ENCODE data around the gene SORBS1.

The SORBS1 gene

DNA sequence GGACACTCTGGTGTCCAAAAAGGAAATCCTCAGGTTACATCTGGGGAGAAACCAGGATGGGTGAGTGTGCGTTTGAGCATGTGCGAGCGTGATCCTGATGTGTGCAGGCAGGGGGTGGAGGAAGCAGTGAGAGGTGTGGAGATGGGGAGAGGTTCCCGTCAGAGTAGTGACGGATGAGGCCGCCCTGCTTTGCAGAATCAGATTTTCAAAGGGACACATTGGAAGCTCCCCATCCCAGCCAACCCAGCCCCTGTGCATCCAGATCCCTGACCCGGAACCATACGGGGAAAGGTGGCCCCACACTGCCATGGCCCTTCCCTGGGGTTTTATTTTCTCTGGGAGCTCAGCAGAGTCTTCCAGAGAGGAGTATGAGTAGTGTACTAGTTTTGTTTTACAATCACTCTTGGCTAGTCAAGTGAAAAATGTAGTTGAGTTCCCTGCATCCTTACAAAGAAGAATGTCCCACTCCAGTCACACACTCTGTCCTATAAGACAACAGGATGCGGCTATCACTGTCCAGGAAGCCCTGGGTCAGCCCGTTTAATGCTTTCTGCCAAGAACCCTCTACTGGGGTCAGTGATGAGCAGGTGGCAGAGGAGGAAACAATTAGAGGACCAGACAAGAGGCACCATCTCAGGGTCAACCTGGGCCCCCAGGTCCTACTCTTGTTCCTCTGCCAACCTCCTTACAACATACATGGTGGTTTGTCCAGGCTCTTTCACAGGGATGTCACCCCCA is 223.6 kb downstream of the SORBS1 start:
- TF ChIP-seq, protein P1, sequence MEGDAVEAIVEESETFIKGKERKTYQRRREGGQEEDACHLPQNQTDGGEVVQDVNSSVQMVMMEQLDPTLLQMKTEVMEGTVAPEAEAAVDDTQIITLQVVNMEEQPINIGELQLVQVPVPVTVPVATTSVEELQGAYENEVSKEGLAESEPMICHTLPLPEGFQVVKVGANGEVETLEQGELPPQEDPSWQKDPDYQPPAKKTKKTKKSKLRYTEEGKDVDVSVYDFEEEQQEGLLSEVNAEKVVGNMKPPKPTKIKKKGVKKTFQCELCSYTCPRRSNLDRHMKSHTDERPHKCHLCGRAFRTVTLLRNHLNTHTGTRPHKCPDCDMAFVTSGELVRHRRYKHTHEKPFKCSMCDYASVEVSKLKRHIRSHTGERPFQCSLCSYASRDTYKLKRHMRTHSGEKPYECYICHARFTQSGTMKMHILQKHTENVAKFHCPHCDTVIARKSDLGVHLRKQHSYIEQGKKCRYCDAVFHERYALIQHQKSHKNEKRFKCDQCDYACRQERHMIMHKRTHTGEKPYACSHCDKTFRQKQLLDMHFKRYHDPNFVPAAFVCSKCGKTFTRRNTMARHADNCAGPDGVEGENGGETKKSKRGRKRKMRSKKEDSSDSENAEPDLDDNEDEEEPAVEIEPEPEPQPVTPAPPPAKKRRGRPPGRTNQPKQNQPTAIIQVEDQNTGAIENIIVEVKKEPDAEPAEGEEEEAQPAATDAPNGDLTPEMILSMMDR (IDR thresholded peaks at IDR 0.05): no peak
- H3K27ac ChIP-seq: peak overlapping the region in 1 of 2 donors; percentile 8
- no peak for DNase-seq (ENCODE audit: low spot score)
- H3K4me3 ChIP-seq: no peak overlapping the region

DNA sequence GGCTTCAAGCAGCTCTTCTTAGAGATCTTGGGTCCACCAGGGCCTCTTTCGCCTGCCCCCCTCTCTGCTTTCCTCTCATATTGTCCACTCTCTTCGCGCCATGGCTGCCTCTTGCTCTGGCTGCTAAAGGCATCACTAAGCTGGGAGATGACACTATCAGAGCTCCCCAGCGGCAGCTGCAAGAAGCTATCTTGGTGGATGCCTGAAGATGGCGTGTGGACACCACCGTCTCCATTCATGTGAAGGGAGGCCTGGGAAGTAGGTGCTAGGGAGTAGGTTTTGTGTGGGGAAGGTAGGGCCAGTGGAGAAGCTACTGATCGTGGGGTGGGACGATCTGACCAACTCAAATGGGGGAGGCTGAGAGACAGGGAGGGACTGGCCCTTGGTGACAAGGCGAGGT is 224.5 kb downstream of the SORBS1 start:
- TF ChIP-seq, protein P1 (IDR thresholded peaks at IDR 0.05): no peak
- Histone ChIP-seq H3K27ac (peak overlapping the region; percentile 88 to 94), H3K4me3 (no peak overlapping the region)
- no peak for DNase-seq (ENCODE audit: low spot score)

DNA sequence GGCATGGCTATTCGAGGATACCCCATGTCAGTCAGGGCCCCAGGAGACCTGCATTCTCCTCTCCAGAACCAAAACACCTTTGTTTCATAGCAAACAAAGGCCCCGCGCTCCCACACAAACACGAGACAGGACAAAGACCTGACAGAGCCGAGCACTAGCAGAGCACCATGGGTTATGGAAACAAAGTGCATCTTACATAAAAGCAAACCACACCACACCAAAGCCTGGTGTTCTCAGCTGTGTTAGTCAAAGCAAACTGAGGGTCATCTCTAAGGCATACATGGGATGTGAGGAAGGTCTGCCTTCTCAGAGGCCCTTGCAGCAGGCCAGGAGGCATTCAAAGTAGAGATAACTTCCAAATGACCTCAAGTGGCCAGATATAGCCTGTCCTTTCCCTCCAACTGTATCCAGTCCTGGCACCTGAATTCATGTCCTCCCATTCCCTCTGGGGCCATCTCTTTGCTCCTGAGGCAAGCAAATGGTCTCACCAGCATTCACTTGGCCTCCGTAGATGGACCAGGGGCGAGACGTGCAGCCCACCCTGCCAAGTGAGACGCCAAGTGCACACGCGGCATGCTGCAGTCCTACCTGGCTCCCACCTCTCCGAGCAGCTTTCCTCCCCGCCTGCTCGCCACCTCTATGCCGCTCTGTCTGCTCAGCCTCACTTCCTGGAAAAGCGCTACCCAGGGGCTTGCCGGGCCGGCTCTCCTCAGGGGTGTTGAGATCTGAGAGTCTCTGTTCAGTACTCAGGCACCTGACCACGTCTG is 225.1 kb downstream of the SORBS1 start:
- H3K4me3 ChIP-seq: no peak overlapping the region
- H3K27ac ChIP-seq: peak overlapping the region; percentile 88 to 94
- TF ChIP-seq, protein P1 (IDR thresholded peaks at IDR 0.05): no peak
- DNase-seq (ENCODE audit: low spot score): no peak

- Histone ChIP-seq H3K4me3 (peak overlapping the region; percentile 41), H3K27ac (peak overlapping the region; percentile 88 to 94)
- no peak for DNase-seq (ENCODE audit: low spot score)
- TF ChIP-seq, protein P1 (IDR thresholded peaks at IDR 0.05): no peak
Measured at GRCh38 chr10:95334805-95335144, 226.4 kb downstream of the SORBS1 start.

GRCh38 chr10:95333997-95334804 is 227.0 kb downstream of the SORBS1 start:
- peak overlapping the region; percentile 41 for H3K4me3 ChIP-seq
- DNase-seq (ENCODE audit: low spot score): peak; percentile 90
- peak overlapping the region; percentile 88 to 94 for H3K27ac ChIP-seq
- TF ChIP-seq, protein P1 (IDR thresholded peaks at IDR 0.05): no peak

GRCh38 chr10:95332666-95333249 is 228.4 kb downstream of the SORBS1 start:
- Histone ChIP-seq H3K4me3 (no peak overlapping the region), H3K27ac (peak overlapping the region; percentile 88 to 94)
- TF ChIP-seq, protein P1 (IDR thresholded peaks at IDR 0.05): no peak
- no peak for DNase-seq (ENCODE audit: low spot score)

All from coronary artery (tissue), 2 donors.